ENCODE measurements around the gene KCNG3.

The KCNG3 gene

GRCh38 chr2:42493468-42494354, at the start of gene KCNG3:
KCNG3 (minus strand) TSS chr2:42493982; CDS start chr2:42493501, 481 bp downstream.
- DNase-seq (ENCODE audit: low spot score), result no peak

- no peak for DNase-seq (ENCODE audit: low spot score)
Measured at GRCh38 chr2:42542871-42543270, 49.1 kb upstream of the KCNG3 start.

- DNase-seq (ENCODE audit: low spot score), result no peak
Measured at GRCh38 chr2:42537493-42537892, 43.7 kb upstream of the KCNG3 start.

GRCh38 chr2:42532397-42532796, 38.6 kb upstream of the KCNG3 start:
- no peak for DNase-seq (ENCODE audit: low spot score)

GRCh38 chr2:42523341-42523740, 29.6 kb upstream of the KCNG3 start:
- no peak for DNase-seq (ENCODE audit: low spot score)

- no peak for DNase-seq (ENCODE audit: low spot score)
Measured at GRCh38 chr2:42522035-42522434, 28.3 kb upstream of the KCNG3 start.

- no peak for DNase-seq (ENCODE audit: low spot score)
Measured at GRCh38 chr2:42519624-42520023, 25.8 kb upstream of the KCNG3 start.

- no peak for DNase-seq (ENCODE audit: low spot score)
Measured at GRCh38 chr2:42516418-42516901, 22.7 kb upstream of the KCNG3 start.

- DNase-seq (ENCODE audit: low spot score), result peak; percentile 37
Measured at GRCh38 chr2:42513252-42513918, 19.6 kb upstream of the KCNG3 start.

- DNase-seq (ENCODE audit: low spot score), result no peak
Measured at GRCh38 chr2:42510608-42511243, 16.9 kb upstream of the KCNG3 start.

GRCh38 chr2:42510191-42510590, 16.4 kb upstream of the KCNG3 start:
- DNase-seq (ENCODE audit: low spot score), result no peak

GRCh38 chr2:42504364-42505230, 10.8 kb upstream of the KCNG3 start:
- DNase-seq (ENCODE audit: low spot score), result no peak

- no peak for DNase-seq (ENCODE audit: low spot score)
Measured at GRCh38 chr2:42503291-42503690, 9.5 kb upstream of the KCNG3 start.

- DNase-seq (ENCODE audit: low spot score), result no peak
Measured at GRCh38 chr2:42498497-42498896, 4.7 kb upstream of the KCNG3 start.

- no peak for DNase-seq (ENCODE audit: low spot score)
Measured at GRCh38 chr2:42495611-42496010, 1.8 kb upstream of the KCNG3 start.

GRCh38 chr2:42495234-42495581, 1.4 kb upstream of the KCNG3 start:
- DNase-seq (ENCODE audit: low spot score), result no peak

- DNase-seq (ENCODE audit: low spot score), result peak; percentile 61
Measured at GRCh38 chr2:42494355-42495233, 812 bp upstream of the KCNG3 start.

- no peak for DNase-seq (ENCODE audit: low spot score)
Measured at GRCh38 chr2:42492691-42493467, 903 bp downstream of the KCNG3 start.

- no peak for DNase-seq (ENCODE audit: low spot score)
Measured at GRCh38 chr2:42488297-42488696, 5.5 kb downstream of the KCNG3 start.
